Hepatocyte (in vitro differentiated cells): ENCODE results near the gene RASGRP2. TPM values are rescaled to one million over a fixed set of nuclear protein-coding genes. Genes with fewer than 3 reads are reported as not detected.

Experiments used
- DNase-seq: peaks from one replicate; pipeline ENCODE4 v3.0.0-alpha.2; 2016; ENCODE audit warnings: low spot score
- H2AFZ ChIP-seq: fragments of 200-600 bp; sonication (generic); 2 replicates; pipeline ENCODE4 v1.6.0; 2016; ENCODE audit warnings: antibody characterized with exemption, mild to moderate bottlenecking
- H3K27ac ChIP-seq: fragments of 200-600 bp; sonication (generic); 2 replicates; pipeline ENCODE4 v1.5.1; 2016; ENCODE audit warnings: mild to moderate bottlenecking
- H3K27me3 ChIP-seq: fragments of 200-600 bp; sonication (generic); 2 replicates; pipeline ENCODE4 v1.6.1; 2016
- H3K36me3 ChIP-seq: fragments of 200-600 bp; sonication (generic); replicated peaks from 2 replicates; pipeline ENCODE4 v1.5.1; 2016; ENCODE audit warnings: low read depth; ENCODE audit not compliant: insufficient read depth
- H3K4me1 ChIP-seq: fragments of 200-600 bp; sonication (generic); 2 replicates; pipeline ENCODE4 v1.5.1; 2016; ENCODE audit warnings: mild to moderate bottlenecking, moderate library complexity; ENCODE audit not compliant: insufficient read depth
- H3K4me2 ChIP-seq: fragments of 200-600 bp; sonication (generic); 2 replicates; pipeline ENCODE4 v1.6.0; 2016
- H3K4me3 ChIP-seq: fragments of 200-600 bp; sonication (generic); 2 replicates; pipeline ENCODE4 v1.5.1; 2016; ENCODE audit warnings: mild to moderate bottlenecking
- H3K79me2 ChIP-seq: fragments of 200-600 bp; sonication (generic); 2 replicates; pipeline ENCODE4 v1.6.0; 2017; ENCODE audit warnings: mild to moderate bottlenecking
- H3K9me2 ChIP-seq: fragments of 200-600 bp; sonication (generic); replicated peaks from 2 replicates; pipeline ENCODE4 v1.6.0; 2017; ENCODE audit warnings: mild to moderate bottlenecking; ENCODE audit not compliant: insufficient read depth
- H3K9me3 ChIP-seq: fragments of 200-600 bp; sonication (generic); 2 replicates; pipeline ENCODE4 v1.5.1; 2016; ENCODE audit warnings: low read depth, mild to moderate bottlenecking
- H4K20me1 ChIP-seq: fragments of 200-600 bp; sonication (generic); 2 replicates; pipeline ENCODE4 v1.6.0; 2016; ENCODE audit warnings: mild to moderate bottlenecking; ENCODE audit not compliant: insufficient read depth, poor library complexity, severe bottlenecking
- CTCF ChIP-seq: fragments of 200-600 bp; sonication (generic); IDR thresholded peaks from 2 replicates; pipeline ENCODE4 v1.5.1; 2016; ENCODE audit warnings: antibody characterized with exemption, mild to moderate bottlenecking; ENCODE audit not compliant: poor library complexity
- EZH2 ChIP-seq: fragments of 200-600 bp; sonication (generic); IDR thresholded peaks from 2 replicates; pipeline ENCODE4 v1.6.1; 2016; ENCODE audit warnings: antibody characterized with exemption, mild to moderate bottlenecking, borderline replicate concordance
- EZH2phosphoT487 ChIP-seq: fragments of 200-600 bp; sonication (generic); IDR thresholded peaks from one replicate; pipeline ENCODE4 v1.6.1; 2018; ENCODE audit warnings: antibody characterized with exemption, mild to moderate bottlenecking, low read depth, moderate library complexity; ENCODE audit not compliant: unreplicated experiment, severe bottlenecking
- WGBS: methylation state at CpG from one replicate; pipeline ENCODE4 v1.1.6; 2016; ENCODE audit warnings: low lambda C conversion rate; ENCODE audit errors: missing lambda C conversion rate; 5-methylcytosine and 5-hydroxymethylcytosine counted together
- polyA plus RNA-seq: library from polyadenylated mRNA; unstranded; fragments of >200 nt; fragmentation: Nextera tagmentation; extraction: Ambion mirVana; gene quantifications from 2 replicates; pipeline ENCODE4 v1.2.1, GENCODE V29; 2016
- total RNA-seq: library from RNA; depleted of rRNA; stranded (reverse); fragments of >200 nt; gene quantifications from 2 replicates; pipeline ENCODE4 v1.2.3, GENCODE V29; 2014

RASGRP2 gene
- total and polyA plus RNA-seq, 2 experiments from 2014 or later, result 0.10 to 3.2 TPM

- Histone ChIP-seq H3K9me2 (no peaks in the 10 kb centered on the region), H3K27me3 (peaks cover 54% of the 10 kb centered on the region), H3K4me2 (peak overlapping the region; percentile 90), H4K20me1 (no peaks in the 10 kb centered on the region), H3K27ac (no peak overlapping the region), H3K9me3 (no peaks in the 10 kb centered on the region), H2AFZ (peak overlapping the region; percentile 40), H3K4me1 (peaks cover 34% of the 10 kb centered on the region), H3K36me3 (no peaks in the 10 kb centered on the region), H3K4me3 (no peak overlapping the region), H3K79me2 (no peaks in the 10 kb centered on the region)
- WGBS, result 3% methylated on average over 39 of the region's 52 CpGs
- TF ChIP-seq EZH2, result no peak
- TF ChIP-seq CTCF, result no peak
- no peak for TF ChIP-seq EZH2phosphoT487
- peak; percentile 65 for DNase-seq
Observed at GRCh38 chr11:64745521-64746328, 1.8 kb upstream of the RASGRP2 start.

DNA sequence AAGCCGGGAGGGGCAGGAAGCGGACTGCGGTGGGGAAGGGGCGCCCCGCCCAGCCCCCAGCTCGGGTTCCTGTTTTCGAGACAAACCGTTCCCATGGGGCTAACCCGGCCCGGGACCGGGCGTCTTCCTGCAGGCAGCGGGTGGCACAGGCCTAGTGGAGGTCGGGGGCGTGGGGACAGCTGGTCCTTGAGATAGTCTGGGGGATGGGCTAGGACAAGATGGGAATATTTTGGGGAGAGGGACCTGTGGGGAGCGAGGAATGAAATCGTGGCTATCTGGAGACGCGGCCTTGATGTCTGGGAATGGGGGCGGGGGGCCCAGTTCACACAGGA lies 1.2 kb upstream of the RASGRP2 start:
- Histone ChIP-seq H2AFZ (peak overlapping the region; percentile 40), H4K20me1 (no peaks in the 10 kb centered on the region), H3K27me3 (peaks cover 60% of the 10 kb centered on the region), H3K36me3 (no peaks in the 10 kb centered on the region), H3K9me2 (no peaks in the 10 kb centered on the region), H3K79me2 (no peaks in the 10 kb centered on the region), H3K4me1 (peaks cover 34% of the 10 kb centered on the region), H3K9me3 (no peaks in the 10 kb centered on the region), H3K27ac (no peak overlapping the region), H3K4me2 (peak overlapping the region; percentile 90), H3K4me3 (no peak overlapping the region)
- no peak for DNase-seq
- WGBS, result 3% methylated on average over 11 of the region's 20 CpGs
- peak; percentile 79 for TF ChIP-seq EZH2
- TF ChIP-seq CTCF, result no peak
- peak; percentile 32 for TF ChIP-seq EZH2phosphoT487

GRCh38 chr11:64744544-64745188 lies 724 bp upstream of the RASGRP2 start:
- Histone ChIP-seq H3K9me3 (no peaks in the 10 kb centered on the region), H3K4me3 (no peak overlapping the region), H3K4me1 (peaks cover 34% of the 10 kb centered on the region), H3K9me2 (no peaks in the 10 kb centered on the region), H3K27ac (no peak overlapping the region), H3K4me2 (peak overlapping the region; percentile 90), H3K79me2 (no peaks in the 10 kb centered on the region), H3K27me3 (peaks cover 61% of the 10 kb centered on the region), H4K20me1 (no peaks in the 10 kb centered on the region), H2AFZ (peak overlapping the region; percentile 40), H3K36me3 (no peaks in the 10 kb centered on the region)
- DNase-seq, result no peak
- no CpG with 5 or more reads among the region's 89 CpGs for whole genome bisulfite sequencing
- TF ChIP-seq EZH2 (peak; percentile 1), EZH2phosphoT487 (no peak)

DNA sequence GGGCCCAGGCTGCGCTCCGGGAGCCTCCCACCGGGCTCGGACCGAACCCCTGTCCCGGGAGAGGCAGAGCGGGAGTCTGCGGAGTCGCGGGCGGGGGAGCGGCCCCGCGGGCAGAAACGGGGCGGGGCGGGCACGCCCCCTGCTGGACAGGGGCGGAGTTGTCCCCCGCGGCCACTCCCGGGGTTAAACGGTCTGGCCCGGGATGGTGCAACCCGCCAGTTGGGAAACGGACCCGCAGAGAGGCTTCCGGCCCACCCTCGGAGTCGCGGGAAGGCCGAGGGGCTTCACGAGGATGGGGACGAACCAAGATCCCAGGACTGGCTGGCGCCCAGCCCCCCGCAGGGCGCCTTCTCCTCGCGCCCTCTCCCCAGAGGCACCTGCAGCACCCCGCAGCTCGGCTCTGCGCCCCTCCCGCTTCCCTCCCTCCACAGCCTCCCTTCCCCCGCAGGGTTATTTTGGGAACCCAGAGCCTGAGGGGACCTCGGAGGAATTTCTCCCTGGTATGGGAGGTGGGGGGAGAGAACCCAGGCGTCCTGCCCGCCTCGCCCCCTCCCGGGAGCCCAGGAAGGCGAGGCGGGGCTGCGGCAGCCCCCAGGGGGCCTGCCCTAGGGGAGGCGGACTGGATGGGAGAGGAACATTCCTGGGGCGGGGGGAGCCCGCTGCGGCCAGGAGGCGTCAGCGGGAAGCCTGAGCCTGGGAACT lies 902 bp downstream of the RASGRP2 start:
- Histone ChIP-seq H3K9me2 (no peaks in the 10 kb centered on the region), H4K20me1 (no peaks in the 10 kb centered on the region), H3K9me3 (no peaks in the 10 kb centered on the region), H3K27me3 (peaks cover 61% of the 10 kb centered on the region), H3K4me3 (peak overlapping the region; percentile 33), H2AFZ (peak overlapping the region; percentile 49), H3K36me3 (no peaks in the 10 kb centered on the region), H3K27ac (no peak overlapping the region), H3K4me2 (peak overlapping the region; percentile 90), H3K4me1 (peaks cover 34% of the 10 kb centered on the region), H3K79me2 (no peaks in the 10 kb centered on the region)
- WGBS, result 2% methylated on average over 26 of the region's 58 CpGs
- DNase-seq, result peak; percentile 71
- TF ChIP-seq EZH2phosphoT487 (no peak), CTCF (peak; percentile 81), EZH2 (peak; percentile 61)
